A549 (cell line): ENCODE results near the gene ARMS2.

Source experiments
- CTCF ChIP-seq: fragments of >200 bp; sonication (Bioruptor Twin); formaldehyde crosslinking; IDR thresholded peaks from 3 replicates; pipeline ENCODE4 v1.5.1; 2016
- RFX5 ChIP-seq: fragments of 450-650 bp; IDR thresholded peaks from 2 replicates; pipeline ENCODE4 v1.7.1; 2014; ENCODE audit warnings: antibody characterized with exemption, mild to moderate bottlenecking, moderate library complexity

- TF ChIP-seq CTCF, result no peak
- TF ChIP-seq RFX5, result no peak
Measured at GRCh38 chr10:122499491-122499941, 45.1 kb downstream of the ARMS2 start.
